Endometrium (tissue), 2 donors: Measurements from ENCODE around the gene ATIC.
"Not testable (repeated sequence)": the region's sequence is repeated elsewhere in the genome, so short reads cannot be mapped to it uniquely, and the experiment has no call there.

ENCODE experiments used
- FAIRE-seq: peaks from 2 replicates; lab custom pipeline; 2012; peaks lifted over from hg19 to GRCh38; lab: Jason Lieb, UNC
- donor health status: control.
- donor health status: control.

The ATIC gene

DNA sequence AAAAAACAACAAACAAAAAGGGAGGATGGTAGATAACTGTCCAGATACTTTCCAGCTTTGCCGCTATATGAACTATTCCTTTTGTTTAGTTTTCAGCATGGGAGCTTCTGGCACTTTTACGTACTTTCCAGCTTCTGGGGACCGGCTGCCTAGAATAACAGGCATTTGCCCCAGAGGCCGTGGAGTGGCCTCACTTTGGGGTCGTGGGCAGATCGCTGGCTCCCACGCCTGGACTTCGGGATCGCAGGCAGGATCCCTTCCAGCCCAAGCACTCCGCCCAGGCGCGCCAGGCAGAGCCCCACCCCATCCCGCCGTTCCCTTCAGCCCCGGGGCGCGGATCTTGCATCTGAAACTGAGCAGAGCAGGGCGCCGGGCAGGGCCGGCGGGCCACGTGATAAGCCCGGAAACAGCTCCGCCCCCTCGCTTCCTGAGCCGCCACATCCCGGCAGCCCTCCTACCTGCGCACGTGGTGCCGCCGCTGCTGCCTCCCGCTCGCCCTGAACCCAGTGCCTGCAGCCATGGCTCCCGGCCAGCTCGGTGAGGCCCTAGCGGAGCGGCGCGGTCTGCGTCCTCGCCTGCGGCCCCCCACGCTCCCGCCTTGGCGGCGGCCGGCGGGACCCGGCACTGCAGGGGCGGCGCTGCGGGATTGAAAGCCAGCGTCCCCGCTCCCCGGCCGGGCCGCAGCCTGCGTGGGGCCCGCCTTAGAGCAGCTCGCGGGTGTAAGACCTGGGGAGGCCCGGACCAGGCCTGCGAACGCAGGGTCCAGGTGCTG, at the start of gene ATIC:
TSS of gene ATIC (plus strand) at position 435 of the 772 bp plus-strand sequence. CDS start at position 519, 84 bp downstream.
- FAIRE-seq: peak; percentile 72

DNA sequence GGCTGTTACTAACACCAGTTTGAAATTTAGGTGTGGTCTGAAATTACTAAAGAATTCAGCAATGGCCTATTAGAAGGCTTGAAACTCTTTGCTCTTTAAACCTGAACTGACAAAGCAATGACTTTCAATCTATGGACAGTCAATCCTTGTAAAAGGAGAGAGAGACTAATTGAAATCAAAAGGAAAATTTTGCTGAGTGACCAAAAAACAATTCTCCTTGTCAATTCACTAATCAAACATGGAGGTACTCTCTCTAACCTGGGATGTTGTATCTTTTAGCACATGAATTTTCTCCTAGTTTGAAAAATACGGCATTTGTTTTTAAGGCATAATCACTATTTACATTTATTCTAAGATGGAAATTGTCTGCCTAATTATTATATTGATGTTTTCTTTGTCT, 49.6 kb upstream of the ATIC start:
- FAIRE-seq: no peak

DNA sequence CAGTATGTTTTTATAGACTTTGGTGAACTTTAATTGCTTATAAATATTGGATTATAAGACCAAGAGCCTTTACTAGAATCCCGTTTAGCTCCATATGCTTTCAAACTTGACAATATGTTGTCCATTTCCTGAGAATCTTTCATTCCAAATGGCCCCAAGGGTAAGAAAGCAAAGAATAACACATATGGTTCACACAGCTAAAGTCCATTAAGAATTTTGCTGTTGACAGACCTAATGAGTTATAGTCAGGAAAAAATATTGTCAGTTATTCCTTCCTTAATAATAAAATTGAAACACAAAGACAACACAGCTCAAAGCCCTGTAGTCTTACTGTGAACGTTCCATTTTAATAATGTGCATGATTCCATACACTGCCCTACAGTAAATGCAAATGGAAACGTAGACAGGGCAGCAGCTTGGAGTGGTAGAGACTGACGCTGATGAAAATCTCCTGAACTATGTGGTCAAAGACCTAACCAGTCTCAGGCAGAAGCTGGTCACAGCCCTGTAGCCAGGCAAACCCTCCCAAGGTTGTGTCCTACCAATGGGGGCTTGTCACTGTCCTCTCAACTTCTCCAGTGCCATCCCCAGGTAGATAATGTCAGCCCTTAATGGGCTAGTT, 49.0 kb upstream of the ATIC start:
- FAIRE-seq: no peak

DNA sequence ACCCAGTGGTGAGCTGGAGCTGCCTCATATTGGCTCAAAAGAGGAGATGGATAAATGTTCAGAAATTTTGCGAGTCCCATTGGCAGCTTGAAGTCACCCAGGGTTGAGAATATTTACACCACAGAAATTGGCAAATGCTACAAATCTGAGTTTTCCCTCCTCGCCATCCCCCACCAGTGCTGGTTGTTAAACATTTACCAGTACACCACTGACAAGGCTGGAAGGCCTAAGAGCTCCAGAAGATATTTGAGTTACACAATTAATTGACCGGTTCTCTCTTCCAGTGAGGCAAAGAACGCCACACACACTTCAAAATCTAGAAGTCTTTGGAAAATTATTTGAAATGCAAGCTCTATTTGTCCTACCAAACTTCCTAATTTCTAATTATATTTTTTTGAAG, 47.5 kb upstream of the ATIC start:
- FAIRE-seq: no peak

DNA sequence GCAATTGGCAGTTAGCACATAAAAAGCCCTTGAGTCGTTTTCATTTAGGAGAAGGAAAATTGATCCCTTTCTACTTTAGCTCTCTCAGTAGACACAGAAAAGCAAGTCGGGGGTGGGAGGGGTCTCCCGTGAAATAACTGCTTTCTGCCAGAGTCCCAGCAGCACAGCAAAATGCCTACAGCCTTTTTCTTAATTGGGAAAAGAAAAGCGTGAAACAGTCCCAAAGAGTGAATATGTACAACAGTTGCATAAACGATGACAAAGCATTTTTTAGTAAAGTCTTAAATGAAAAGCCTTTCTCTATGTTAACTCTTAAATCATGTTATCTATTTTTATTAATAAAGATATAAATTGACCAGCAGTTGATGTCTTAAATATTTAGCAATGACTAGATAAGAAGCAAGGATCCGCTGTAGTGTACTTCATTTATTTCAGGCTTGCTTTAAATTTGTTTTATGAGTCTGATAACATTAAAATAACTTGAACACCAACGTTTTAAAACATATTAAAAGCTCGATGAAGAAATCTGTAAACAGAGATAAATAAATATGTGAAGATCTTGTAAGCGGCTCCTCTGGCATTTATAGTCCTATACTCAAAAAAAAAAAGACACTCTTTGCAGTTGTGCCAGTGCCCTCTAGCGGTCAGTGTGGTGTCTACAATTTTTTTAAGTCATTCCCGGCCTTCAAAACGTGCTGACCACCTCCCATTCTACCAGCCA, 42.3 kb upstream of the ATIC start:
- FAIRE-seq: peak; percentile 93

DNA sequence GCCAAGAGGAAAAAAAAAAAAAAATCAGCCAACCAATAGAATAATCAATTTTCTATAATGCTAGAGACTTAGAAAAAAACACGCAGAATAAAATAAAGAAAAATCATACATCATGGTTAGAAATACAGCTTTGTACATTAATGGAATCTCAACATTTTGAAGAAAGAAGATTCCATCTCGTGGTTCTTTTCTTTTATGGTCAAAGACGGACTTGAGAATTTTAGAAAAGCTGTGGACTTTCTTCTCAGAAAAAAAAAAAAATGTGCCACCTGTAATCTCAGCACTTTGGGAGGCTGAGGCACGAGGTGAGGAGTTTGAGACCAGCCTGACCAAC, 41.8 kb upstream of the ATIC start:
- FAIRE-seq: no peak

DNA sequence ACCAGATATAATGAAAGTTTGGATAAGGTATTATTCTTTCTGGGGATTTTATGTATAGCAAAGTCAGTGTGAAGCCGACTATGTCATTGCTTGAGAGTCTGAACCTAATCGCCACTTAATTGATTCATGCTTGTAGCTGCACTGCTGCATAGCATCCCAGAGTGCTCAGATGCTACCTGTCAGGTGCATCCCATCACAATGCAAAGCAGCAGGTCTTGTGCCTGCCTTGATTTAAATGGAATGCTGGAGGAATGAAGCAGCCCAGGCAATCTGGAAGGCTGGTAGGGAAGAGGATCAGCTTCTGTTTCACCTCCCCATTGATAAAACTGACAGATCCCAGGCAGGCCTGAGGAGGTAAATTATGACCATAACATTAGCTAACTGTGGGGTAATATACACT, 40.4 kb upstream of the ATIC start:
- FAIRE-seq: no peak

DNA sequence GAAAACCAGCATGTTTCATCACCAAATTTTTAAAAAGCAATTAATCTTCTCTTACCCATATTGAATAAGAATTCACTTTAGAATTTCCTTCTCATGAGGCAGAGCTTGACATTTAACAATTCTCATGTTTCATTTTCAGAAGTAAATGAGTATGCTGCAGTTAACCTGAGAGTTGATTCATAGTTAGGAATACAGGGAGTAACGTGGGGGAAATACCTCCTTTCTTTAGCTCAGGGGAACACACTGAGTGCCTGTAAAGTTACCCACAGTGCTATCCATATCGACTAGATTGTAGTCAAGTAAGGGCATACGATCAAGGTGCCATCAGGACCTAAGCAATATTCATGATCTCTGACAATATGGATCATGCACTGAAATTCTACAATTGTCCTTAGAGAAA, 38.9 kb upstream of the ATIC start:
- FAIRE-seq: no peak

DNA sequence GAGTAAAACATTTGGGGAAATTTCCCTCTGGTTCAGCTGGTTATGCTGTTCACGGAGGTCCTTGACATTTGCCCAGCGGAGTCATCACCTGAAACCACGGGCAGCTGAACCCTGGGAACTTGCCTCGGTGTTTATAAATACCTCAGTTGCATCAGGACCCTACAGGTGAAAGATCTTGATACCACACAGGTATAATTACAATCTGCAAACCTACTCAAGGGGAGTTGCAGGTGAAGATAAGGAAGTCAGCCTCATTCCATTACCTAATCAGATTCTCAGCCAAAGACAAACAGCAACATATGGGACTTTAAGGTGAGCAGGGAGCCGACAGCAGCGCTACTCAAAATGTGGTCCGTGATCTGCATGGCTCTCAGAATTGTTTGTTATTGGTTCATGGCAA, 37.0 kb upstream of the ATIC start:
- no peak for FAIRE-seq

DNA sequence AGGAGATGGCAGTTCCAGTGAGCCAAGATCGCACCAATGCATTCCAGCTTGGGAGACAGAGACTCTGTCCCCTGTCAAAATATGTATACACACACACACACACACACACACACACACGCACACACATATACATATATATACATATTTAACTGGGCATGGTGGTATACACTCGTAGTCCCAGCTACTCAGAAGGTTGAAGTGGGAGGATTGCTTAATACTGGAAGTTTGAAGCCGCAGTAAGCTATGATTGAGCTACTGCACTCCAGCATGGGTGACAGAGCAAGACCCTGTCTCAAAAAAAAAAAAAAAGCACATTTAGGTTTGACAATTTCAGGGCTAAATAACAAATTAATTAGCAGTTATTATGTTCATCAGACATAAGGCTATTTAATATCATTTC, 36.0 kb upstream of the ATIC start:
- no peak for FAIRE-seq

DNA sequence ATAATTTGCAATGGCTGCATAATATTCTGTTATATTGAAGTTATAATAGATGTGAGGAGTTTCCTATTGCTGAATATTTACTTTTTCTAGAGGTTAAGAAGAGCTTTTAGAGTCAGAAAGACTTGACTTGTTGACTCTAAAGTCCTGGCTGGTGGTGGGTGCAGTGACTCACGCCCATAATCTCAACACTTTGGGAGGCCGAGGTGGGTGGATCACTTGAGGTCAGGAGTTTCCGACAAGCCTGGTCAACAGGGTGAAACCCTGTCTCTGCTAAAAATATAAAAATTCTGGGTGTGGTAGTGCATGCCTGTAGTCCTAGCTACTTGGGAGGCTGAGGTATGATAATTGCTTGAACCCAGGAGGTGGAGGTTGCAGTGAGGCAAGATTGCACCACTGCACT, 33.9 kb upstream of the ATIC start:
- no peak for FAIRE-seq

DNA sequence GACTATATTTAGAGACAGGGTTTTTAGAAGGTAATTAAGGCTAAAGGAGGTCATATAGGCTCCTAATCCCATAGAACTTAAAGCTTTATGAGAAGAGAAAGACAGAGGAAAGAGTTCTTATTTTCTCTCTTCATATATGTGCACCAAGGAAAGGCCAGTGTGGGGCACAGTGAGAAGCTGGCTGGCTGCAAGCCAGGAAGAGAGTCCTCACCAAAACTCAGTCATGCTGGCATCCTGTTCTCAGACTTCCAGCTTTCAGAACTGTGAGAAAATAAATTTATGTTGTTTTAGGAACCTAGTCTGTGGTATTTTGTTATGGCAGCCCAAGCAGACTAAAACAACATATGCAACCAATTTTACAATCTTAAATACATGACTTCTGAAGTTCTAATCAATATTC, 31.5 kb upstream of the ATIC start:
- FAIRE-seq: no peak

DNA sequence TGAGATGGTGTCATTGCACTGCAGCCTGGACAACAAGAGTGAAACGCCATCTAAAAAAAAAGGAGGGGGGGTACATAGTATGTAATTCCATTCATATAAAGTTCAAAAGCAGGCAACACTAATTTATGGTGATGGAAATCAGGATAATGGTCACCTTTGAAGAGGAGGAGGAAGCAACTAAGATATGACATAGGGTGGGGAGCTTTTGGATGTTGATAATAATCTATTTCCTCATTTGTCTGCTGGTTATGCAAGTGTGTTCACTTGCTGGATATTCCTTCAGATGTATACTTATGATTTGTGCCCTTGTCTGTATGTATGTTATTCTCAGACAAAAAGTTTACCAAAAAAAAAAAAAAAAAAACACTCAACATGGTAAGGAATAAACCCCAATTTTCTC, 28.6 kb upstream of the ATIC start:
- no peak for FAIRE-seq

DNA sequence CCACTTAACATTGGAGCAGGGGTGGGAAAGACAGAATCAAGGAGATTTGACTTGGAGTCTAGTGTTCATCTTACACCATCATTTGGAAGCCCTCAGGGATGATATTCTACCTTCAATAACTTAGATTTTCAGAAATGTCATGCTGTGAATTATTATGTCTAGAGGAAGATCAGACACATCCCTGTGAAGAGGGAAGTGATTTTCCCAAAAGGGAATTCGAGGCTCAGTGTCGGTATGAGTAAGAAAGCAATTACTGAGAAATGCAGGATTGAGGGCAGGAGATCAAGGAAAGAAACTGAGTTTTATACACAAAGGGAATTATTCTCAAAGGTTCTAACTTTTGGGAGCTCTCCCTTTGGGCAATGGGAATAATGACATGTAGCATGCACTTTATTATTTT, 25.6 kb upstream of the ATIC start:
- FAIRE-seq: no peak

DNA sequence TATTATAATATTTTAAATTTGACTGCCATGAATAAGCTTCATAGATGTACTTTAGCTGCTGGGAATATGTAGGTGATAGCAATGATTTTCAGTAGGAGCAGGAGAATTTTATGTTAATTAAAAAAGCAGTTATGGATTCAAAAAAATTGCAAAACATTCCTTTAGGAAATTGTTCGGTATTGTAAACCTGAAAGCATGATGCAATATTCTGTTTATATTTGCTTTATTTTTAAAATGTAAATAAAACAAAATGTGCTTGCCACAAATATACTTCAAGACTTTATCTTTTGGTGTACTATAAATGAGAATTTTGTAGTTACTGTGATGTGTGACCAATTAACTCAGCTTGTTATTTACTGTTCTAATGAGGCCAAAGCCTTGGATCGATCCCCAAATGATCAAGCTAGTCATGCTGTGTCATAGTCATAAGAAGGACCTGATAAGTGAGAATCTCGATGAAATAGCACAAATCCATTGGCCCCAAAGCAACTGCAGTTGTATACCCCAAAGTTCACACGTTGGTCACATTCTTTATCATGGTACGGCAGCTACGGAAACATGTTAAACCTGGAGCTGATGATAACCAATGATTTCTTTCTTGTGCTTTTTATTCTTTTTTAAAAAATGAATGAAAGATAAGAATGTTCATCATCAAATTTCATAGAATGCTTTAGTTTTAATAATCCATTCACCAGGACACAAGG, 23.6 kb upstream of the ATIC start:
- no peak for FAIRE-seq

DNA sequence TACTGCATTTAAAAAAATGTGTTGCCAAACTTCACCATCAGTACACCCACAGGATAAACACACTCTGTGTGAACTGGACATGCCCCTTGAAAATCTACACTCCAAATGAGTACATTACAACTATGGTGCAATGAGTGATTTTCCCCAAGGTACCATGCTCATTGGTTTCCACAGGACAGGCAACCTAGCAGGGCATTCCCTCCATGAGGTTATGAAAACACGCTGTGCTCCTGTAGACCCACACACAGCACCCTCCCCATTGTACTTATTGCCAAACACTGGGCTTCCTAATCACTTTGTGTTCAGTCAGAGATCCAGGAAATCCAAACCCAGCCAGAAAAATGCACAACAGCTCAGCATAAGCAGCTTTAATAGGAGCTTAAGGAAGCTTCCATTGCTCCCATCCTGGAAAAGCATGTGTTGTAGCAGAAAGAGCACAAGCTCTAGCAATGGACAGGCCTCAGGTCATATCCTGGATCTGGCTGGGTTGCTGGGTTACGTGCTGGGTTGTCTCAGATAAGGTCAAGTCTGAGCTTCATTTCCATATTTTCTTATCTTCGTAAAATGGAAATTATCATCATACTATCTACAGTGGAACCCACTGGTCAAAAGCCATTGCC, 20.8 kb upstream of the ATIC start:
- no peak for FAIRE-seq

DNA sequence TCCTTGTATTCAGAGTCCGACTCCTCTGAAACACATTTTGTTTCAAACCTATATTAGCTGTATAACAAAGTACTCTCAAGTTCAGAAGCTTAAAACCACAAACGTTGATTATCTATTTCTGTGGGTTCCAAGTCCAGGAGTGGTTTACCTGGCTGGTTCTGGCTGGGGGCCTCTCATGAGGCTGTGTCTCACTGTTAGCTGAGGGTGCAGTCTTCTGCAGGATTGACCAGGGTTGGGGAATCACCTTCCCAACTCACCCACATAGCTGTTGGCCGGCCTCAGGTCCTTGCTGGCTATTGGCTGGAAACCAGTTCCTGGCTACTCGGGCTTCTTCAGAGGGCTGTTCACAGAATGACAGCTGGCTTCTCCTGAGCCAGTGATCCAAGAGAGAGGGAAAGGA, 18.0 kb upstream of the ATIC start:
- no peak for FAIRE-seq

DNA sequence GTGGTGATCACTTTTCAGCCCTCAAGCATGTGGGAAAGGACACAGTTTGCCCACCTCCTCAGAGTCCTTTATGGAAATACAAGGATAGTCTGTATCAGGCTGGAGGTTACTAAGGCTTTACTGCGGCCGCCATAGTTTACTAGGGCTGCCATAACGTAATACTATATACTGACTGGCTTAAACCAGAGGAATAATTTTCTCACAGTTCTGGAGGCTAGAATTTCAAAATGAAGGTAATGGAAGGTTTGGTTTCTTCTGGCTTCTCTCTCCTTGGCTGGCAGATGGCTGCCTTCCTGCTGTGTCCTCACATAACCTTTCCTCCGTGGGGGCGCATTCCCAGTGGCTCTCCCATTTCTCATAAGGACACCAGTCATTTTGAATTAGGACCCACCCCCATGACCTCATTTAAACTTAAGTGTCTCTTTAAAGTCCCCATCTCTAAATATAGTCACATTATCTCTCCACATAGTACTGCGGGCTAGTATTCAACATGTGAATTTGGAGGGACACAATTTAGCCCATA, 12.5 kb upstream of the ATIC start:
- no peak for FAIRE-seq

DNA sequence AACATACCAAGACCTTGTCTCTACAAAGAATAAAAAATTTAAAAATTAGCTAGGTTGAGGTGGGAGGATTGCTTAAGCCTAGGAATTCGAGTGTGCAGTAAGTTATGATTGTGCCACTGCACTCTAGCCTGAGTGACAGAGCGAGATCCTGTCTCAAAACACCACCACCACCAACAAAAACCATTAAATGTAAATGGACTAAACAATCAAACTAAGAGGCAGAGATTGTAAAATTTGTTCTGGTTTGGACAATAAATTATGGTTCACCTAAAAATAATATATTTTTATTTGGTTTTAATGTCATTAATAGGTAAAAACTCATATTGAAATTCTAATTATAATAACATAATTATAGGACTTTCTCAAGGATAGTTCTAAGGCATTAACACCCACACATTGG, 9.9 kb upstream of the ATIC start:
- FAIRE-seq: no peak

DNA sequence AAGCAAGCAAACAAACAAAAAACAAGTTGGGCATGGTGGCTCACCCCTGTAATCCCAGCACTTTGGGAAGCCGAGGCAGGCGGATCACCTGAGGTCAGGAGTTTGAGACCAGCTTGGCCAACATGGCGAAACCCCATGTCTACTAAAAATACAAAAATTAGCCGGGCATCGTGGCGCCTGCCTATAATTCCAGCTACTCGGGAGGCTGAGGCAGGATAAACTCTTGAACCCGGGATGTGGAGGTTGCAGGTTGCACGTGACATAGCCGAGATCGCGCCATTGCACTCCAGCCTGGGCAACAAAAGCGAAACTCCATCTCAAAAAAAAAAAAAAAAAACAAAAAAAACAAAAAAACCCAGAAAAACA, 617 bp upstream of the ATIC start:
- FAIRE-seq: not testable (repeated sequence)

DNA sequence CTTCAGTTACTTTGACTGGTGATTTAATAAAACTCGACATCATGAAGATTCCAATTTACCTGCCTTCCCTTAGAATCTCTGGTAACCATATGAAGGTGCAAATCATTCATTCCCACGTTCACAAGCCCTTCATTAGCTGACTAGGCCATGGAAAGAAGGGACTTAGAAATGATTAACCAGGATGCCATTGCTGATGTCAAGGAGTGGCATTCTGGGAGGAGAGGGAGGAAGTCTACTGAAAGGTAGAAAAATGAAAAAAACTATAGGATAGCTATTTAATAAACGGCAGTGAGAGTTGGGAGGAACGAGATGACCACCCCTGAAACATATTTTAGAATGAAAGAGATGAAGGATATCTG, 1.4 kb downstream of the ATIC start:
- no peak for FAIRE-seq

DNA sequence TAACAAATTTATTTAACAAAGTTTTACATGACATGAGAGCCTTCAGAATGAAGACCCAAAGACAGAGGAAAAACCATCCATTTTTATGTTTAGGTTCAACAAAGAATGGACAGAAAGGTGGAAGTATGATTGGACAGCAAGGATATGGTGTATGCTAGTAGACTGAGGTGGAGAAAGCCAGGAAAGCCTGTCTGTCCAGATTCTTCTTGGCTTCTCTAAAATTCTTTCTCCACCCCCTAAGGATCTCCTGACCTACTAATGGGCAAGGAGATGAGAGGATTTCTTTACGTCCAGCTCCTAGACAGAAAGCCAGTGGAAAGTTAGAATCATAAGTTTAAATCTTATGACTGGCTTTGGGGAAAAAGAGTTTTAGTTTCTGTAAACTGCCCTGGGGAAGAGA, 3.0 kb downstream of the ATIC start:
- no peak for FAIRE-seq
